ENCODE data around the gene PLA2G4B. TPM values are rescaled to one million over a fixed set of nuclear protein-coding genes. Genes with fewer than 3 reads are reported as not detected.
A peak's percentile ranks its signal among the peaks of the same experiment; 100 is the strongest.

Gene PLA2G4B
- total RNA-seq, 1 donor from 2014 or later: 2.9 TPM

- H3K4me1 Mint-ChIP-seq (ENCODE audit: unreplicated experiment): peaks cover 9% of the 10 kb centered on the region
- H3K9me3 Mint-ChIP-seq (ENCODE audit: unreplicated experiment): no peaks in the 10 kb centered on the region
- H3K27ac Mint-ChIP-seq (ENCODE audit: unreplicated experiment): no peak overlapping the region
- no peak overlapping the region for H3K4me3 Mint-ChIP-seq (ENCODE audit: unreplicated experiment)
- DNase-seq (ENCODE audit: low spot score): no peak
- TF ChIP-seq, protein P1, sequence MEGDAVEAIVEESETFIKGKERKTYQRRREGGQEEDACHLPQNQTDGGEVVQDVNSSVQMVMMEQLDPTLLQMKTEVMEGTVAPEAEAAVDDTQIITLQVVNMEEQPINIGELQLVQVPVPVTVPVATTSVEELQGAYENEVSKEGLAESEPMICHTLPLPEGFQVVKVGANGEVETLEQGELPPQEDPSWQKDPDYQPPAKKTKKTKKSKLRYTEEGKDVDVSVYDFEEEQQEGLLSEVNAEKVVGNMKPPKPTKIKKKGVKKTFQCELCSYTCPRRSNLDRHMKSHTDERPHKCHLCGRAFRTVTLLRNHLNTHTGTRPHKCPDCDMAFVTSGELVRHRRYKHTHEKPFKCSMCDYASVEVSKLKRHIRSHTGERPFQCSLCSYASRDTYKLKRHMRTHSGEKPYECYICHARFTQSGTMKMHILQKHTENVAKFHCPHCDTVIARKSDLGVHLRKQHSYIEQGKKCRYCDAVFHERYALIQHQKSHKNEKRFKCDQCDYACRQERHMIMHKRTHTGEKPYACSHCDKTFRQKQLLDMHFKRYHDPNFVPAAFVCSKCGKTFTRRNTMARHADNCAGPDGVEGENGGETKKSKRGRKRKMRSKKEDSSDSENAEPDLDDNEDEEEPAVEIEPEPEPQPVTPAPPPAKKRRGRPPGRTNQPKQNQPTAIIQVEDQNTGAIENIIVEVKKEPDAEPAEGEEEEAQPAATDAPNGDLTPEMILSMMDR (IDR thresholded peaks at IDR 0.05; ENCODE audit: unreplicated experiment): no peak
- peaks cover 36% of the 10 kb centered on the region for H3K27me3 Mint-ChIP-seq (ENCODE audit: unreplicated experiment)
- peaks cover 23% of the 10 kb centered on the region for H3K36me3 Mint-ChIP-seq (ENCODE audit: low read depth, unreplicated experiment)
Measured at GRCh38 chr15:41882689-41883483, 44.2 kb downstream of the PLA2G4B start.

GRCh38 chr15:41883484-41883825 lies 44.8 kb downstream of the PLA2G4B start:
- H3K27ac Mint-ChIP-seq (ENCODE audit: unreplicated experiment): no peak overlapping the region
- H3K9me3 Mint-ChIP-seq (ENCODE audit: unreplicated experiment): no peaks in the 10 kb centered on the region
- H3K27me3 Mint-ChIP-seq (ENCODE audit: unreplicated experiment): peaks cover 36% of the 10 kb centered on the region
- TF ChIP-seq, protein P1 (IDR thresholded peaks at IDR 0.05; ENCODE audit: unreplicated experiment): no peak
- H3K36me3 Mint-ChIP-seq (ENCODE audit: low read depth, unreplicated experiment): peaks cover 23% of the 10 kb centered on the region
- DNase-seq (ENCODE audit: low spot score): no peak
- peak overlapping the region; percentile 24 for H3K4me3 Mint-ChIP-seq (ENCODE audit: unreplicated experiment)
- H3K4me1 Mint-ChIP-seq (ENCODE audit: unreplicated experiment): peaks cover 9% of the 10 kb centered on the region

DNA sequence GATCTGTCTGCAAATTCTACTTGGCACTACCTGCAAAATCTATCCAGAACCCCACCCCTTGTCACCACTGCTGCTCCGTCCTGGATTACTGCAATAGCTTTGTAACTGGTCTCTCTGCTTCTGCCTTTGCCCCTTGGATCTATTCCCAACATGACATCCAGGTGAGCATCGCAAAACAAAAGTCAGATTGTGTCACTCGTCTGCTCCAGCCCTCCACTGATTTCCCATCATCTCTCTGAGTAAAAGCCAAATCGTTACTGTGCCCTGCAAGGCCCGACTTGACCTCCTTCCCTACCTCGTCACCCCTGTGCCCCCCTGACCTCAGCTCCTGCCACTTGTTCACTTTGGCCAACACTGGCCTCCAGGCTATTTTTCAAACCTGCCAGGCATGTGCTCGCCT lies 45.8 kb downstream of the PLA2G4B start:
- Mint-ChIP-seq H3K4me1 (ENCODE audit: unreplicated experiment) (peaks cover 9% of the 10 kb centered on the region), H3K4me3 (ENCODE audit: unreplicated experiment) (no peak overlapping the region), H3K27ac (ENCODE audit: unreplicated experiment) (no peak overlapping the region), H3K9me3 (ENCODE audit: unreplicated experiment) (no peaks in the 10 kb centered on the region), H3K27me3 (ENCODE audit: unreplicated experiment) (peaks cover 34% of the 10 kb centered on the region), H3K36me3 (ENCODE audit: low read depth, unreplicated experiment) (peaks cover 23% of the 10 kb centered on the region)
- TF ChIP-seq, protein P1 (IDR thresholded peaks at IDR 0.05; ENCODE audit: unreplicated experiment): no peak
- no peak for DNase-seq (ENCODE audit: low spot score)

DNA sequence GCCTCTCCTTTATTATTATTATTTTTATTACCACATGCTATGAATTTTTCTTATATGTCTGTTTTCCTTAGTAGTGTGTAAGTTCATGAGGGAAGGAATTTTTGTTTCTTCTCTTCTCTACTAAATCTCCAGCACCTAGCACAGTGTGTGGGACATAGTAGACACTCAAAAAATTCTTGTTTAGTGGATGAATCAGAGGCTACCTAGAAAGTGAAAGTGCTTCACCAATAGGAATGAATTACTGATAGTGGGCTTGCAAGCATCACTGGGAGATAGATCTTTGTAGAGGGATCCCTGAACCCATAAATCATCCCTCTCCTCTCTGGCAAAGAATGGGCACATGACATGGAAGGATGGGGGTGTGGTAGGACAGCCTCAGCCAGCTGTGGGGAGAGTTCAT lies 46.7 kb downstream of the PLA2G4B start:
- TF ChIP-seq, protein P1 (IDR thresholded peaks at IDR 0.05; ENCODE audit: unreplicated experiment): no peak
- DNase-seq (ENCODE audit: low spot score): no peak
- H3K4me1 Mint-ChIP-seq (ENCODE audit: unreplicated experiment): peaks cover 9% of the 10 kb centered on the region
- H3K4me3 Mint-ChIP-seq (ENCODE audit: unreplicated experiment): peak overlapping the region; percentile 25
- H3K27me3 Mint-ChIP-seq (ENCODE audit: unreplicated experiment): peaks cover 35% of the 10 kb centered on the region
- no peaks in the 10 kb centered on the region for H3K9me3 Mint-ChIP-seq (ENCODE audit: unreplicated experiment)
- H3K27ac Mint-ChIP-seq (ENCODE audit: unreplicated experiment): peak overlapping the region; percentile 52
- H3K36me3 Mint-ChIP-seq (ENCODE audit: low read depth, unreplicated experiment): peaks cover 23% of the 10 kb centered on the region

DNA sequence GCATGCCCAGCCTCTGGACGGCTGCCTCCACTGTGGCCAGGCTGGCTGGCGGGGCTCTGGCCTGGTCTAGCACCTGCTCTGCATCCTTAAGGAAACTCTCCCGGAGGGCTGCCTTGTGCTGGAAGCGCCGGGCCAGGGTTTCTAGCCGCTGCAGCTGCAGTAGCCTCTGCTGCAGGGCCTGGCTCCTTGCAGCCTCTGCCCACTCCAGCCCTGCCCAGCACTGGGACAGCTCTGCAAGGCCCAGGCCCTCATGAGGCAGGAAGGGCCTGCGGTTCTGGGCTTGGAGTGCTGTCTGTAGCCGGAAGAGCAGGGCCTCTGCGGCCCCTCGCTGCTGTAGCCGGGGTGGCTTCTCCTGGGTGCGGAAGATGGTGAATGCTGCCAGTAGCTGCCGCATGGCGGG lies 47.2 kb downstream of the PLA2G4B start:
- no peak overlapping the region for H3K4me3 Mint-ChIP-seq (ENCODE audit: unreplicated experiment)
- TF ChIP-seq, protein P1 (IDR thresholded peaks at IDR 0.05; ENCODE audit: unreplicated experiment): no peak
- H3K27me3 Mint-ChIP-seq (ENCODE audit: unreplicated experiment): peaks cover 31% of the 10 kb centered on the region
- DNase-seq (ENCODE audit: low spot score): no peak
- H3K36me3 Mint-ChIP-seq (ENCODE audit: low read depth, unreplicated experiment): peaks cover 19% of the 10 kb centered on the region
- H3K27ac Mint-ChIP-seq (ENCODE audit: unreplicated experiment): no peak overlapping the region
- H3K9me3 Mint-ChIP-seq (ENCODE audit: unreplicated experiment): no peaks in the 10 kb centered on the region
- peaks cover 9% of the 10 kb centered on the region for H3K4me1 Mint-ChIP-seq (ENCODE audit: unreplicated experiment)

Measured in endothelial cell (in vitro differentiated cells).